22Rv1 (cell line): ENCODE measurements around the gene CTBP1.

Experiments used
- CTCF ChIP-seq: fragments of 450-650 bp; IDR thresholded peaks from 2 replicates; pipeline ENCODE4 v1.5.1; 2017; ENCODE audit warnings: mild to moderate bottlenecking
- ZFX ChIP-seq: fragments of 450-650 bp; IDR thresholded peaks from 2 replicates; pipeline ENCODE4 v1.6.1; 2017; ENCODE audit warnings: antibody characterized with exemption, borderline replicate concordance

- TF ChIP-seq CTCF: no peak
- TF ChIP-seq ZFX: no peak
Measured at GRCh38 chr4:1261107-1261928, 12.4 kb upstream of the CTBP1 start.
